GM19395 (cell line): ENCODE measurements around the gene GJB3.
"Not testable (repeated sequence)": the region's sequence is repeated elsewhere in the genome, so short reads cannot be mapped to it uniquely, and the experiment has no call there.

Source experiments
- ATAC-seq: cut with Tn5 transposase; IDR thresholded peaks from one replicate; pipeline ENCODE4 v1.9.1; 2021; ENCODE audit warnings: mild to moderate bottlenecking, moderate library complexity; ENCODE audit not compliant: unreplicated experiment

Gene GJB3

GRCh38 chr1:34781071-34781843 is at the start of gene GJB3:
GJB3 (plus strand) TSS chr1:34781214; CDS start chr1:34784763, 3,549 bp downstream.
- no peak for ATAC-seq

- not testable (repeated sequence) for ATAC-seq
These were observed 48.2 kb upstream of the GJB3 start for GRCh38 chr1:34732831-34733230.

GRCh38 chr1:34736692-34737091 is 44.3 kb upstream of the GJB3 start:
- no peak for ATAC-seq

GRCh38 chr1:34737236-34737635 is 43.8 kb upstream of the GJB3 start:
- not testable (repeated sequence) for ATAC-seq

- no peak for ATAC-seq
These were observed 41.4 kb upstream of the GJB3 start for GRCh38 chr1:34739613-34740012.

- ATAC-seq: no peak
These were observed 40.7 kb upstream of the GJB3 start for GRCh38 chr1:34740161-34740868.

GRCh38 chr1:34742667-34743270 is 38.2 kb upstream of the GJB3 start:
- ATAC-seq: peak; percentile 56

GRCh38 chr1:34743775-34744174 is 37.2 kb upstream of the GJB3 start:
- no peak for ATAC-seq

GRCh38 chr1:34744851-34745250 is 36.2 kb upstream of the GJB3 start:
- ATAC-seq: no peak

- no peak for ATAC-seq
These were observed 35.3 kb upstream of the GJB3 start for GRCh38 chr1:34745666-34746065.

GRCh38 chr1:34746101-34746500 is 34.9 kb upstream of the GJB3 start:
- ATAC-seq: no peak

- ATAC-seq: no peak
These were observed 34.0 kb upstream of the GJB3 start for GRCh38 chr1:34746785-34747637.

GRCh38 chr1:34747638-34747941 is 33.4 kb upstream of the GJB3 start:
- ATAC-seq: no peak

GRCh38 chr1:34749992-34750391 is 31.0 kb upstream of the GJB3 start:
- no peak for ATAC-seq

- no peak for ATAC-seq
These were observed 30.4 kb upstream of the GJB3 start for GRCh38 chr1:34750610-34751009.

GRCh38 chr1:34753163-34753562 is 27.9 kb upstream of the GJB3 start:
- no peak for ATAC-seq

GRCh38 chr1:34754964-34755637 is 25.9 kb upstream of the GJB3 start, which contains the start of gene GJB5:
GJB5 (plus strand) TSS chr1:34755047; CDS start chr1:34757331, 2,284 bp downstream.
- ATAC-seq: no peak

GRCh38 chr1:34755961-34756360 is 25.1 kb upstream of the GJB3 start:
- ATAC-seq: no peak

GRCh38 chr1:34757386-34757785 is 23.6 kb upstream of the GJB3 start:
- ATAC-seq: no peak

GRCh38 chr1:34758751-34759150 is 22.3 kb upstream of the GJB3 start:
- no peak for ATAC-seq
